HG02852 (cell line): Measurements from ENCODE around the gene C1orf21.

ENCODE experiments used
- ATAC-seq: cut with Tn5 transposase; IDR thresholded peaks from one replicate; pipeline ENCODE4 v1.9.1; 2021; ENCODE audit warnings: mild to moderate bottlenecking, moderate library complexity; ENCODE audit not compliant: unreplicated experiment

C1orf21 gene

GRCh38 chr1:184545601-184546000 is 158.8 kb downstream of the C1orf21 start:
- no peak for ATAC-seq

- ATAC-seq = no peak
Observed at GRCh38 chr1:184552446-184552845, 165.6 kb downstream of the C1orf21 start.

DNA sequence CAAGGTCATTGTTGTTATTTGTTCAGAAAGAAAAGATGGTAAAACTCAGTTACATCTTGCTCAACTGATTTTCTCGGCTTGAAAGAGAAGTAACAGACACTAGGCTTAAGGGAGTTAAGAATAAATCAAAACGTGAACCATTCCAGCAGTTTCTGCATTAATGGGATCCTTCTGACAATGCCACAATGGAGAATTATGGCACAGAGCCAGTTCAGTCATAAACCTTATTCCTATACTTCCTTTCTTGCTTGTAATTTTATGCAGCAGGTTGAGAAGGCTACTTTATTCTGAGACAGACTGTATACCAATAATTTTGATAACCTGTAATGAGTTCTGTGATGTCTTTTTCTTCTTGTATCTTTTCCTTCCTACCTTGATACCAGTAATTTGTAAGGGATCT is 167.0 kb downstream of the C1orf21 start:
- ATAC-seq = no peak

GRCh38 chr1:184555665-184556641 is 169.1 kb downstream of the C1orf21 start:
- ATAC-seq = no peak

DNA sequence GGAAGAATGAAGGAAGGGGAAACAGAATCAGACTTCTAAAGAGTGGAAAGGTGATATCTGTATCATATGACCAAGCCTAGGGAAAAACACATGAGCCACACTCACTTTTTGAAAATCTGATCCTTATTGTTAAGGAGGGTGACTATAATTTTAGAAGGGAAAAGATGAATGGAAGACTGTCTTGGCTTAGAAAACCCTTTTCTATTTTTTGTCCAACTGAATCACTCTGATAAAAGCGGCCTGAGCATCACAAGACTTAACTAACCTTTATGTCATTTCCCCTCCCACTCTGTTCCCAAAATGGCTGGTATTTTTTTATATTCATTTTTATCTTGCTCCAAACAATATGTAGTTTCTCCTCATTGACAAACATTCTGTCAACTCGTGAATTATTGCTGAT is 169.8 kb downstream of the C1orf21 start:
- no peak for ATAC-seq

GRCh38 chr1:184557423-184558347 is 170.9 kb downstream of the C1orf21 start:
- ATAC-seq = no peak

- ATAC-seq = no peak
Observed at GRCh38 chr1:184558691-184559090, 171.9 kb downstream of the C1orf21 start.

DNA sequence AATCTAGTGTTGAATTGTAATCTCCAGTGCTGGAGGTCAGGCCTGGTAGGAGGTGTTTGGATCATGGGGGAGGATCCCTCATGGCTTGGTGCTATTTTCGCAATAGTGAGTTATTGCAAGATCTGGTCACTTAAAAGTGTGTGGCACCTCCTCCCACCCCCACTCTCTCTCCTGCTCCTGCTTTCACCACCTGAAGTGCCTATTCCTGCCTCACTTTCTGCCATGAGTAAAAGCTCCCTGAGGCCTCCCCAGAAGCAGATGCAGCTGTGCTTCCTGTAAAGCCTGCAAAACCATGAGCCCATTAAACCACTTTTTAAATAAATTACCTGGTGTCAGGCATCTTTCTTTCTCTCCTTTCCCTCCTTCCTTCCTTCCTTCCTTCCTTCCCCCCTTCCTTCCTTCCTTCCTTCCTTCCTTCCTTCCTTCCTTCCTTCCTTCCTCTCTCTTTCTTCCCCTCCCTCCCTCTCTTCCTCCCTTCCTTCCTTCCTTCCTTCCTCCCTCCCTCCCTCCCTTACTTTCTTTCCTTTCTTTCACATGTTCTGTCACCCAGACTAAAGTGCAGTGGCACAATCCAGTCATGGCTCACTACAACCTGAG is 172.4 kb downstream of the C1orf21 start:
- no peak for ATAC-seq

DNA sequence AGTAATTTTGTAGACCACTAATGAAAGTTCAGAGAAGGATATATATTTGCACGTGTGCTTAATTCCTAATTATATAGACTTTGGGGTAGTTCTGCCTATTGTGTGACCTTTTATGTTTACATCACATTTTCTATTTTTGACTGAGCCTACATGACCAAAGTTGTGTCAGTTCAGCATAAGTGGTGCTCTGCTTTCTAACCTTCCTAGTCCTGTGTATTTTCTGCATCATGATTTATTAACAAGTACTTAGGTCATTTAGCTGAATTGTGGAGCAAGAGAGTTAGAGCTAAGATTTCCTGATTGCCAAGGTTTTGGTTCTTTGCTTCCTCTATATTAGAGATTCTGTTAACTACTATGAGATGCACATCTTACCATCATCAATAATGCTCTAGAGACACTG is 176.0 kb downstream of the C1orf21 start:
- ATAC-seq = no peak

DNA sequence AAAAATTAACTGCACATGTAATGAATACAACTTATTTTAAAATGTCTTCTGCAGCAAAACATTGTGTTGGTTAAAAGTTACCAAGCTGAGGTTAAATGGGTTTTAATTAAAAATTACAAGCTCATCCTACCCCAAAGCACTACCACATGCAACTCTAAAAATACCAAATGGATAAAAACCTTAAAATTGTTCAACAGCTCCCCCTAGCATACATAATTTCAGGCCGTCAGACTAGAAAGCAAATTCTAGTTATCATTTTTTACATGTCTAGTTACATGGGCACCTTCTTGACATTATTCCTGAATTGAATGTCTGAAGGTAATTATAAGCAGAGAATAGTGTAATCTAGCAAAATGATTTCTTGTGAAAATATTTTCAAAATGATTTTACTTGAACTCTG is 176.5 kb downstream of the C1orf21 start:
- no peak for ATAC-seq

- ATAC-seq = no peak
Observed at GRCh38 chr1:184567009-184567408, 180.2 kb downstream of the C1orf21 start.

DNA sequence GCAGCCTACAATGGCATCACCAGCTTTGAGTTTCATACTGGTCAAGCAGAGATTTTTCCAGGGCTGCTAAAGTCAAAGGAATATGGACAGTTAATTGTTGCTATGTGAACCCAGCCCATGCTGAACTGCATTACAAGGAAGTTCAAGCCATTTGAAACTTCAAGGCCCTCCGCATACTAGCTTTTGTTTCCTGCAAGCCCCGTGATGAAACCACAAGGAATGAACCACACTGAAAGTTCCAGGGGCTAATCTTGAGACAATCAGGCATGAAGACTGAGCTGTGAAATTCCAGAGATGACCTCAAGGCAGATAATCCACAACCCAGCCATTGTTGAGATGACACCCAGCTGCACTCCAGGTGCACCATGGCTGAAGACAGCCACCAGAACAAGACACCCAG is 180.8 kb downstream of the C1orf21 start:
- no peak for ATAC-seq

GRCh38 chr1:184568148-184568547 is 181.3 kb downstream of the C1orf21 start:
- no peak for ATAC-seq

DNA sequence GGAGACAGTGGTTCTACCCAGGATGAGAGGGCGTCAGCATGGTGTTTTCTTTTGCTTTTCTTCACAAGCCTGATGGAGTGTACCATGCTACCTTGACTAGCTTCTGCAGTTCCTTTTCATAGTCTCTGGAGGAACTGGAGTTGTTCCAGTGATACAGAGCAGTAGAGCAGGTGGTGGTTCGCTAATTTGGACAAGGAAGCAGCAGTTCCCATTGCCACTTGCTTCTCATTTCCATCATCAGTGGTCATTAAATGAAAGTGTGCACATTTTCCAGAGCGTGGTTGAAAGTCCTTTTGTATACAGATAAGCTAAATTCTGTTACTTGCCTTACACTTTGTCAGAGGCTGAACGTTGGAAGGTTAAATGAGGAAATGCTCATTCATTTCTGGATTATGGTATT is 182.3 kb downstream of the C1orf21 start:
- ATAC-seq = no peak

DNA sequence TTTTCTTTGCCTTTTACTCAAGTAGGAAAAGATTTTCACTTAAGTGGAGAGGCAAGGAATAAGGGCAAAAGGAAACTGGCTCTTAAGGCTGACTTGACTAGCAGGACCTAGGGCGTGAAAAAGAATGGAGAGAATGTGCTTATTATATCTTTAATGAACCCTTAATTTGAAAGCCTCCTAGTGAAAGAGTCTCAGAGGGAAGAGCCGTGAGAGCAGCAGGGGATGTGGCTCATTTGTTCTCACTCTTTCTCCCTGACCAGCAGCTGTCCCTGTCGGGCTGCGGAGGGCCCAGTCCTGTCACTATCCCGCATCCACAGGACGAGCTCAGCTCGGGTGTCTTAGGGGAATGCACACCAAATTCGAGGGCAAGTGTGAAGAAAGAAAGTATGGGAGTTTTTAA is 187.8 kb downstream of the C1orf21 start:
- ATAC-seq = no peak

DNA sequence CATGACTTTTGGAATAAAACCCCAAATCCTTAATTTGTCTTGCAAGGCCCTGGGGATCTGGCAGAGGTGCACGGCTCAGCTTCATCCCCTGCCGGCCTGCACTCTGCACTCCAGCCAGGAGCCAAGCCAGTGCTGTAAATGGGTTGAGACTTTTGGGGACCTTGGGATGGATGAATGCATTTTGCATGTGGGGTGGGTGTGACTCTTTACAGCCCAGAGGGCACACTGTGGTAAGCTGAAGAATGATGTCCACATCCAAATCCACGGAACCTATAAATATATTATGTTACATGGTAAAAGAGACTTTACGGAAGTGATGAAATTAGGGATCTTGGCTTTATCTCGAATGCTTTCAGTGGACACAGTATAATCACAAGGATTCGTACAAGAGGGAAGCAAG is 190.0 kb downstream of the C1orf21 start:
- ATAC-seq = no peak

DNA sequence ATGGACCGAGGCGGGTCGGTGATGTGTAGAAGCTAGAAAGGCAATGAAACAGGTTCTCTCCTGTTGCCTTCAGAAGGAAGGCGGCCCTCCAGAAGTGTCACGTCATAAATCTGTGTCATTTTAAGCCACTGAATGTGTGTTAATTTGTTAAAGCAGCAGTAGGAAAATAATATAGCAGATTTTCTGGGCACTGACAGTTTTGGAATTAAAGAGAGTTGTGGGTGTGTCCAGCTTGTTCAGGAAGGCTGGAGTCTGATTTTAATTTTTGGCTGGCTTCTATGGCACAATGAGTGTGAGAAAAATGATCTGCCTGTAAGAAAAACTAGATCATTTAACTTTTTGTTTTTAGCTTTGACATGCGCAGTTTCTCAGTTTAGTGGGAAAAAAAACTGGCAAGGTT is 190.5 kb downstream of the C1orf21 start:
- ATAC-seq = no peak

DNA sequence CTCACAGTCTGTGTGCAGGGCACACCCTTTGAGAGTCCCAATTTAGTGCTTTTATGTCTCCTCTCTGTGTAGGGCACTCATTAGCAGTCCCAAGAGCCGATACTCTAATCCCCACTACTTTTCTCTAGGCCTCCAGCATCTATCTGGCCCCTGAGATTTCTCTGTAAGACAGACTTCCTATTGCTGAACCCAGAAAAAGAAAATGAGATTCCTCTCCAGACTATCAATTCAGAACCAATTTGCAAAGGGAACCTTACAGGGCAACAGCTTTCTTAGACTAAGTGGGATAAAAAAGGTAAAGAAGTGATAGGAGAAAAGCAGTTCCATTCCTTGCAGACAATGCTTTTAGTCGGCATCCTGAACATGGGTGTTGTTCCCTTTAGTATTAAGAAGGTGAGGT is 195.6 kb downstream of the C1orf21 start:
- ATAC-seq = no peak

GRCh38 chr1:184583849-184584248 is 197.0 kb downstream of the C1orf21 start:
- ATAC-seq = no peak

- ATAC-seq = no peak
Observed at GRCh38 chr1:184588701-184589100, 201.9 kb downstream of the C1orf21 start.

DNA sequence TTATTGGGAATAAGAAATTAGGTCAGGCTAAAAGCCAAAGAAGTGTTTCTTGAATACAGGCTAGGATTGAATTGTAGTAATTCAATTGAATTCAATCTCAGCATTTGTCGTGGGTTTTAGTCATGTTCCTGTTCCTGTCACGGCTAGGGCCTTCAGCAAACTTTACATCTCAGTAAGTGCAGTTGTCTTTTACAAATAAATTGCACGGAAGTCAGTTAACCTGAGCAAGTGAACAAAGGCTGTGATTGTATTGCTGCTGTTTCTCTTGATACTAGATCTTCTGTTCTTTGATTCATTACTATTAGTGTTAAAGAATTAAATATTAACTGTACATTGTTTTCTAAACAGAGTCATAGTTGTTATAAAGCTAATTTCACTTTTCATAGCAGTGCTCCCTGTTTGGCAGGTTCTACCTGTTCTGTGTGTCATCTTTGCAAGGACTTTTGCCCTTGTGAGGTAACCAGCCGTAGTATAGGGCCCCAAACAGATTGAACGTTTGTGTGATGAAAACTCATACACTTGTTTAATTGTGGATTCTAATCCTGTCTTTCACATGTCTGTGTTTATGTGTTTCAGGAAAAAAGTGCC is 203.4 kb downstream of the C1orf21 start:
- ATAC-seq = no peak
